Aorta (tissue), 5 donors: ENCODE results near the gene DOK3. TPM values are rescaled to one million over a fixed set of nuclear protein-coding genes. Genes with fewer than 3 reads are reported as not detected.
A peak's percentile ranks its signal among the peaks of the same experiment; 100 is the strongest.

Source experiments
- ATAC-seq: fragments of 200-7000 bp; cut with Tn5 transposase; one replicate; pipeline ENCODE4 v1.9.1; 2022; ENCODE audit warnings: moderate library complexity; ENCODE audit not compliant: low FRiP score
- DNase-seq, 2 donors: peaks; one replicate each; pipeline ENCODE4 v3.0.0-alpha.2; 2020
- H3K27ac ChIP-seq, 2 donors: one replicate each; pipeline ENCODE4 v1.5.1; 2013; ENCODE audit warnings: low read length in 2 of 2, mild to moderate bottlenecking in 2 of 2, moderate library complexity in 2 of 2, control low read depth in 1 of 2, inconsistent platforms in 1 of 2, low read depth in 1 of 2
- H3K27me3 ChIP-seq, 2 donors: one replicate each; pipeline ENCODE4 v1.6.1; 2013; ENCODE audit warnings: control low read depth in 1 of 2, low read length in 1 of 2, mild to moderate bottlenecking in 1 of 2, moderate library complexity in 1 of 2; ENCODE audit not compliant: insufficient read depth in 2 of 2, control insufficient read depth in 1 of 2
- H3K36me3 ChIP-seq, 2 donors: one replicate each; pipeline ENCODE4 v1.6.1; 2013; ENCODE audit warnings: control low read depth in 1 of 2, low read length in 1 of 2, mild to moderate bottlenecking in 1 of 2; ENCODE audit not compliant: insufficient read depth in 2 of 2, control insufficient read depth in 1 of 2
- H3K4me1 ChIP-seq, 2 donors: one replicate each; pipeline ENCODE4 v1.6.1; 2013; ENCODE audit warnings: low read length in 2 of 2, control low read depth in 1 of 2, mild to moderate bottlenecking in 1 of 2, moderate library complexity in 1 of 2; ENCODE audit not compliant: insufficient read depth in 2 of 2, control insufficient read depth in 1 of 2
- H3K4me3 ChIP-seq, 2 donors: one replicate each; pipeline ENCODE4 v1.5.1; 2013; ENCODE audit warnings: low read length in 2 of 2, control low read depth in 1 of 2, mild to moderate bottlenecking in 1 of 2
- H3K9me3 ChIP-seq: one replicate; pipeline ENCODE4 v1.6.1; 2013; ENCODE audit warnings: mild to moderate bottlenecking, low read length; ENCODE audit not compliant: control insufficient read depth
- WGBS, 2 donors: extraction: QIAGEN DNeasy Blood & Tissue Kit; methylation state at CpG; one replicate each; pipeline ENCODE4 v1.1.7; 2013; 5-methylcytosine and 5-hydroxymethylcytosine counted together
- intact Hi-C, 2 donors: fragments of 100-400 bp; cut with DNase I; formaldehyde crosslinking; loops; one replicate each; pipeline versions ENCODE4 v1.14.2 to v1.15.0; 2022
- long read RNA-seq, 2 donors: library from polyadenylated mRNA; unstranded; transcript quantifications; one replicate each; pipeline ENCODE4 v2.0.0, GENCODE V29; 2020 to 2021
- polyA plus RNA-seq, 2 donors: library from polyadenylated mRNA; stranded (reverse); fragments of 200-250 nt; gene quantifications; one replicate each; pipeline ENCODE4 v1.2.3, GENCODE V29; 2013
- total RNA-seq, 2 donors: library from RNA; stranded (reverse); fragmentation: NEBNext Ultra II Directional; extraction: Animal tissue kit (Norgen Biotek cat#: 25700); gene quantifications; one replicate each; pipeline ENCODE4 v1.2.1, GENCODE V29; 2021
- donor health status: healthy with polysubstance abuse.
- donor health status: Bipolar disorder and iron deficiency.
- donor health status: DM: no; HTN: no; CAD: no.
- donor health status: DM: no; HTN: no; CAD: no.
- donor health status: DM: yes; HTN: yes; CAD: no.

Gene DOK3
- total RNA-seq (10 to 100 TPM; 15.0 to 21.6 TPM), polyA plus RNA-seq (1 to 10 TPM; 2.7 to 4.4 TPM)
- long read RNA-seq, donor 1, partial matches to known transcripts = 7 of 16 reads
- long read RNA-seq, donor 1, other reads (novel, unspliced or antisense) = 4 of 16 reads
- long read RNA-seq, donor 2, partial matches to known transcripts = 2 of 10 reads
- long read RNA-seq, donor 2, other reads (novel, unspliced or antisense) = 4 of 10 reads

GRCh38 chr5:177509381-177509951, at the start of gene DOK3:
DOK3 (minus strand) TSS chr5:177509826; CDS start chr5:177509540, 286 bp downstream.
- DNase-seq = peak in 1 of 2 donors; percentile 82
- intact Hi-C loops = no loop called here

GRCh38 chr5:177557796-177558195, 48.2 kb upstream of the DOK3 start:
- Histone ChIP-seq H3K27ac (no peak overlapping the region), H3K9me3 (no peaks in the 10 kb centered on the region), H3K27me3 (no peaks in the 10 kb centered on the region), H3K4me3 (no peak overlapping the region), H3K4me1 (no peaks in the 10 kb centered on the region), H3K36me3 (no peaks in the 10 kb centered on the region)
- intact Hi-C loops = no loop called here
- WGBS, 2 donors = 88% methylated on average over 5 of the region's 5 CpGs
- no peak for DNase-seq
- ATAC-seq = no peak

More at GRCh38 chr5:177509381-177509951, at the start of gene DOK3:
- Histone ChIP-seq H3K9me3 (no peaks in the 10 kb centered on the region), H3K4me1 (no peaks in the 10 kb centered on the region), H3K27ac (no peak within 1 kb of the TSS), H3K4me3 (no peak within 1 kb of the TSS), H3K27me3 (no peaks in the 10 kb centered on the region), H3K36me3 (peaks cover 0 to 2% of the 10 kb centered on the region in 2 donors)
- 56 to 67% methylated on average over 20 of the region's 20 CpGs for WGBS, 2 donors
- no peak for ATAC-seq

GRCh38 chr5:177557041-177557647, 47.5 kb upstream of the DOK3 start:
- H3K27me3 ChIP-seq = no peaks in the 10 kb centered on the region
- no peaks in the 10 kb centered on the region for H3K9me3 ChIP-seq
- ATAC-seq (no peak), DNase-seq (no peak)
- intact Hi-C loops = no loop called here
- no peak overlapping the region for H3K27ac ChIP-seq
- no peaks in the 10 kb centered on the region for H3K36me3 ChIP-seq
- no peak overlapping the region for H3K4me3 ChIP-seq
- 65 to 68% methylated on average over 4 of the region's 4 CpGs for WGBS, 2 donors
- H3K4me1 ChIP-seq = no peaks in the 10 kb centered on the region

GRCh38 chr5:177555665-177556064, 46.0 kb upstream of the DOK3 start:
- no peak overlapping the region for H3K4me3 ChIP-seq
- intact Hi-C loops = no loop called here
- 90 to 95% methylated on average over 5 of the region's 5 CpGs for WGBS, 2 donors

GRCh38 chr5:177555228-177555627, 45.6 kb upstream of the DOK3 start:
- ATAC-seq = no peak
- intact Hi-C loops = no loop called here

More at GRCh38 chr5:177555665-177556064, 46.0 kb upstream of the DOK3 start:
- DNase-seq = no peak
- no peak for ATAC-seq
- H3K9me3 ChIP-seq = no peaks in the 10 kb centered on the region
- no peaks in the 10 kb centered on the region for H3K4me1 ChIP-seq
- H3K27me3 ChIP-seq = no peaks in the 10 kb centered on the region
- no peaks in the 10 kb centered on the region for H3K36me3 ChIP-seq
- no peak overlapping the region for H3K27ac ChIP-seq

GRCh38 chr5:177554474-177555111, 45.0 kb upstream of the DOK3 start, which contains the start of gene FAM193B:
FAM193B (minus strand) TSS chr5:177554563; CDS start chr5:177554458, 105 bp downstream.
- peak; percentile 96 for ATAC-seq
- Histone ChIP-seq H3K4me1 (no peaks in the 10 kb centered on the region), H3K27me3 (no peaks in the 10 kb centered on the region), H3K36me3 (no peaks in the 10 kb centered on the region), H3K27ac (peak within 1 kb of the TSS in 1 of 2 donors; percentile 4), H3K9me3 (no peaks in the 10 kb centered on the region), H3K4me3 (peak within 1 kb of the TSS; percentile 67)
- peak; percentile 96 to 98 for DNase-seq
- intact Hi-C loops = loop anchor here in 1 of 2 donors (5.0 kb wide), 1 partner anchor 38 kb away; the partner anchor contains the start of gene TMED9
- 6 to 8% methylated on average over 38 to 49 of the region's 49 CpGs for WGBS, 2 donors

More at GRCh38 chr5:177555228-177555627, 45.6 kb upstream of the DOK3 start:
- no peaks in the 10 kb centered on the region for H3K4me1 ChIP-seq
- no peaks in the 10 kb centered on the region for H3K27me3 ChIP-seq
- H3K27ac ChIP-seq = no peak overlapping the region
- H3K4me3 ChIP-seq = no peak overlapping the region
- H3K9me3 ChIP-seq = no peaks in the 10 kb centered on the region
- no peak for DNase-seq
- no peaks in the 10 kb centered on the region for H3K36me3 ChIP-seq
- WGBS, 2 donors = 61 to 72% methylated on average over 2 of the region's 2 CpGs

GRCh38 chr5:177553671-177554429, 44.2 kb upstream of the DOK3 start:
- WGBS, 2 donors = 0% methylated on average over 37 to 72 of the region's 72 CpGs
- Histone ChIP-seq H3K4me1 (no peaks in the 10 kb centered on the region), H3K9me3 (no peaks in the 10 kb centered on the region), H3K36me3 (no peaks in the 10 kb centered on the region), H3K27me3 (no peaks in the 10 kb centered on the region), H3K4me3 (peak overlapping the region; percentile 67), H3K27ac (peak overlapping the region in 1 of 2 donors; percentile 4)
- peak; percentile 63 to 88 for DNase-seq
- intact Hi-C loops = loop anchor here in 1 of 2 donors (5.0 kb wide), 1 partner anchor 38 kb away; the partner anchor contains the start of gene TMED9
- peak; percentile 66 for ATAC-seq

GRCh38 chr5:177552839-177553455, 43.3 kb upstream of the DOK3 start:
- peak; percentile 23 for ATAC-seq
- no peaks in the 10 kb centered on the region for H3K4me1 ChIP-seq
- H3K27ac ChIP-seq = no peak overlapping the region
- no peaks in the 10 kb centered on the region for H3K27me3 ChIP-seq
- 25 to 29% methylated on average over 16 of the region's 16 CpGs for WGBS, 2 donors
- peak overlapping the region; percentile 67 for H3K4me3 ChIP-seq
- DNase-seq = no peak
- no peaks in the 10 kb centered on the region for H3K9me3 ChIP-seq
- no peaks in the 10 kb centered on the region for H3K36me3 ChIP-seq
- intact Hi-C loops = loop anchor here in 1 of 2 donors (5.0 kb wide), 1 partner anchor 39 kb away; the partner anchor contains the start of gene TMED9
